K562 (cell line): Measurements from ENCODE around the gene CHAC1. TPM values are rescaled to one million over a fixed set of nuclear protein-coding genes. Genes with fewer than 3 reads are reported as not detected.
A peak's percentile ranks its signal among the peaks of the same experiment; 100 is the strongest.

Source experiments
- ATAC-seq: fragments of 200-7000 bp; cut with Tn5 transposase; 3 replicates; pipeline ENCODE4 v1.9.1; 2020; ENCODE audit warnings: moderate library complexity
- BruUV-seq: library from RNA; stranded (reverse); fragments of 400-500 nt; replicated peaks from 2 replicates; lab custom pipeline; 2021; lab: Mats Ljungman, UMichigan
- CTCF ChIA-PET: fragments of 300-600 bp; formaldehyde crosslinking; extraction: SDS; loops from one replicate; lab custom pipeline; 2021; ENCODE audit warnings: low intra/inter-chr PET ratio; lab: Yijun Ruan, JAX
- POLR2A ChIA-PET: fragments of 300-600, 350-650 bp; sonication (Branson Sonifier 250); formaldehyde crosslinking; extraction: SDS; loops from one replicate; lab custom pipeline; 2021; ENCODE audit warnings: antibody characterized with exemption, inconsistent platforms; lab: Yijun Ruan, JAX
- DNase-seq, 4 experiments: peaks; one replicate each; pipeline versions ENCODE4 v3.0.0 to v3.0.0-alpha.2; 2011 to 2018; ENCODE audit warnings: low spot score in 3 of 4, mixed read lengths in 3 of 4; ENCODE audit errors: extremely low read depth in 1 of 4
- FAIRE-seq: peaks from 2 replicates; lab custom pipeline; 2011; peaks lifted over from hg19 to GRCh38; lab: Jason Lieb, UNC
- H2AFZ ChIP-seq: 2 replicates; pipeline ENCODE4 v1.6.0; 2011; ENCODE audit warnings: low read depth, low read length, control low read depth, inconsistent platforms
- H3K27ac ChIP-seq: fragments of 200-600 bp; 3 replicates; pipeline ENCODE4 v1.8.0; 2011; ENCODE audit warnings: low read depth, mild to moderate bottlenecking, control low read depth, inconsistent platforms, low read length, moderate library complexity, mixed read lengths; ENCODE audit errors: extremely low read depth
- H3K27me3 ChIP-seq, 2 experiments: fragments of 300-600 bp in 1 of 2; 2 replicates in 1 of 2; 3 replicates in 1 of 2; pipeline versions ENCODE4 v1.6.0 to v1.8.0; 2011; ENCODE audit warnings: inconsistent platforms in 2 of 2, low read length in 2 of 2, mild to moderate bottlenecking in 1 of 2, mixed read lengths in 1 of 2, moderate library complexity in 1 of 2; ENCODE audit not compliant: control insufficient read depth in 2 of 2, insufficient read depth in 2 of 2
- H3K36me3 ChIP-seq: fragments of 300-600 bp; 3 replicates; pipeline ENCODE4 v1.8.0; 2011; ENCODE audit warnings: mild to moderate bottlenecking, low read length, inconsistent platforms; ENCODE audit not compliant: control insufficient read depth, insufficient read depth
- H3K4me1 ChIP-seq, 2 experiments: fragments of 200-600 bp in 1 of 2; replicated peaks in 1 of 2; 2 replicates in 1 of 2; 3 replicates in 1 of 2; pipeline versions ENCODE4 v1.5.1 to v1.8.0; 2011; ENCODE audit warnings: inconsistent platforms in 2 of 2, low read length in 2 of 2, mild to moderate bottlenecking in 1 of 2, mixed read lengths in 1 of 2, moderate library complexity in 1 of 2; ENCODE audit not compliant: control insufficient read depth in 2 of 2, insufficient read depth in 2 of 2
- H3K4me2 ChIP-seq: 2 replicates; pipeline ENCODE4 v1.6.1; 2011; ENCODE audit warnings: low read length, control low read depth, inconsistent platforms, mixed read lengths; ENCODE audit not compliant: insufficient read depth
- H3K4me3 ChIP-seq: fragments of 200-600 bp; sonication (generic), shearing (Covaris generic); 2 replicates; pipeline ENCODE4 v1.5.1; 2016; ENCODE audit warnings: control low read depth, inconsistent platforms
- H3K79me2 ChIP-seq: fragments of 200-600 bp; 3 replicates; pipeline ENCODE4 v1.8.0; 2011; ENCODE audit warnings: low read length, inconsistent platforms; ENCODE audit not compliant: control insufficient read depth, insufficient read depth
- H3K9ac ChIP-seq, 2 experiments: 2 replicates each; pipeline versions ENCODE4 v1.6.0 to v1.6.1; 2011; ENCODE audit warnings: low read depth in 2 of 2, low read length in 2 of 2, control low read depth in 1 of 2, inconsistent platforms in 1 of 2, mild to moderate bottlenecking in 1 of 2, mixed read lengths in 1 of 2; ENCODE audit not compliant: insufficient read depth in 1 of 2
- H3K9me1 ChIP-seq: one replicate; pipeline ENCODE4 v1.6.0; 2011; ENCODE audit warnings: inconsistent platforms, mild to moderate bottlenecking, low read length, moderate library complexity; ENCODE audit not compliant: control insufficient read depth, insufficient read depth
- H3K9me3 ChIP-seq: replicated peaks from 2 replicates; pipeline ENCODE4 v1.5.1; 2011; ENCODE audit warnings: low read depth, low read length, inconsistent platforms; ENCODE audit not compliant: control insufficient read depth, insufficient read depth
- H4K20me1 ChIP-seq: replicated peaks from 2 replicates; pipeline ENCODE4 v1.6.1; 2011; ENCODE audit warnings: low read length, inconsistent platforms, mixed read lengths; ENCODE audit not compliant: control insufficient read depth, insufficient read depth
- ASH1L ChIP-seq: fragments of 450-650 bp; IDR thresholded peaks from 2 replicates; pipeline ENCODE4 v1.6.1; 2018; ENCODE audit warnings: borderline replicate concordance, mild to moderate bottlenecking, low read depth; ENCODE audit not compliant: partially characterized antibody
- FIP1L1 ChIP-seq: fragments of 200-400 bp; formaldehyde crosslinking; IDR thresholded peaks from 2 replicates; pipeline ENCODE4 v1.6.1; 2018; ENCODE audit warnings: mild to moderate bottlenecking, low read depth, low read length; ENCODE audit not compliant: poor library complexity, severe bottlenecking
- NEUROD1 ChIP-seq: fragments of 150-350 bp; IDR thresholded peaks from 2 replicates; pipeline ENCODE4 v1.6.1; 2014; ENCODE audit warnings: borderline replicate concordance, low read length, low read depth; ENCODE audit not compliant: partially characterized antibody
- ZNF551 ChIP-seq: fragments of 250-450 bp; sonication (Bioruptor Pico); IDR thresholded peaks from 2 replicates; pipeline ENCODE4 v1.5.0; 2021; ENCODE audit warnings: mild to moderate bottlenecking, moderate library complexity
- WGBS: fragments of 100-300 bp; shearing (Covaris generic); methylation state at CpG from one replicate; pipeline ENCODE4 v1.1.6; 2016; ENCODE audit warnings: low coverage, mixed read lengths; ENCODE audit not compliant: insufficient coverage; ENCODE audit errors: missing lambda C conversion rate; 5-methylcytosine and 5-hydroxymethylcytosine counted together
- in situ Hi-C: fragments of 300-500 bp; cut with MboI; formaldehyde crosslinking; loops from 4 replicates; pipeline ENCODE4 v1.15.0; 2018; ENCODE audit warnings: inconsistent platforms, mixed read lengths
- intact Hi-C: fragments of 100-400 bp; cut with micrococcal nuclease; formaldehyde crosslinking; loops from 2 replicates; pipeline ENCODE4 v1.14.2; 2022
- polyA plus RNA-seq, 8 experiments: library from polyadenylated mRNA; depleted of rRNA in 4 of 8; stranded (reverse) in 5 of 8; unstranded in 3 of 8; fragments of >200 nt; fragmentation: Nextera tagmentation in 2 of 8; fragmentation: Illumina TruSeq in 1 of 8; extraction: Ambion mirVana in 2 of 8; extraction: Trizol in 1 of 8; gene quantifications; 2 replicates each; pipeline versions ENCODE4 v1.2.1 to v1.2.3, GENCODE V29; 2011 to 2014; ENCODE audit warnings: inconsistent platforms in 1 of 8, missing spikeins in 1 of 8
- total RNA-seq, 7 experiments: library from RNA; depleted of rRNA in 6 of 7; stranded (reverse); fragments of >200 nt in 6 of 7; fragmentation: Illumina TruSeq in 2 of 7; extraction: Trizol in 2 of 7; gene quantifications; 2 replicates each; pipeline versions ENCODE4 v1.2.1 to v1.2.3, GENCODE V29; 2011 to 2021; ENCODE audit warnings: low replicate concordance in 1 of 7
- TF ChIP-seq, protein P1 (sequence below): sonication (generic); formaldehyde crosslinking; IDR thresholded peaks from 2 replicates; pipeline ENCODE4 v1.9.0; 2022; ENCODE audit warnings: mild to moderate bottlenecking, missing genetic modification reagents
- TF ChIP-seq, protein P2 (sequence below): fragments of 450-650 bp; formaldehyde crosslinking; IDR thresholded peaks from 2 replicates; pipeline ENCODE4 v1.4.0; 2022; ENCODE audit warnings: missing genetic modification characterization
- TF ChIP-seq, protein P3 (sequence below): fragments of 450-650 bp; IDR thresholded peaks from 2 replicates; pipeline ENCODE4 v1.6.1; 2016; ENCODE audit warnings: mild to moderate bottlenecking, moderate library complexity

CHAC1 gene
- total and polyA plus RNA-seq, 9 of the 15 experiments (the other 6 are each of a cell fraction or from before 2014, with no cell fraction given): 0.47 to 39.0 (median 7.5) TPM

DNA sequence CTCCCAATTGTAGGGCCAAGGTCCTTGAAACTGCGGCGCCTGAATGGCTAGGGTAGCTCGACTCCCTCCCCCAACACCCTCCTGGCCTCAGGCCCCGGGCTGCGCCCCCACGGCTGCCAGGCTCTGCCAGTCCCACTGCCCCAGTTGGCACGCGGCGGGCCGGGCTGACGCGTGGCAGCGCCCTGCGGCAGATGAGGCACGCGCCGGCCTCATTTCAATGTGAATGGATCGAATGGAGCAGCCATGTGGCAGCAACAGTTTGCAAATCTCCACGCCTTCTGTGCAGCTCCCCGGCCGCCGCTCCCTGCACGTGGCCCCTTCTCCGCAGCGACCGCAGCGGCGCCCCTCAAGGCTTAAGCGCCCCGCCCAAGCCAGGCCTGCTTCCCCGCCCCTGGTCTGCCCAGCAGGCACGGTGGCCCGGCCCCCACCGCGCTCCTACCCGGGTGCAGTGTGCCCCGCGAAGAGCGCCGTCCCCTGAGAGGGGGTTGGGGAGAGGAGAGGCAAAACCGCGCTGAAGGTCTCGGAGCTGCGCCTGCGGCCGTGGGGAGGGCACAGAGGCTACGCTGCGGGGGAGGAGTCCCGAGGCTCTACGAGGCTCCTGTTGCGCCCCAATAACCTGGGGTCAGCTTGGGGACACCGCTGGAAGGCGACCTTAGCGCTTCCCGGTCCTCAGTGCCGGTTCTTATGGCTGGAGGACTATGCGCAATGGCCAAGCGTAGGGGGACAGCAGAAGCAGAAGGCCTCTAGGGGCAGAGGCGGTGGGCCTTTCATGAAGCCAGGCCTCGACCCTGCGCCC lies 27.2 kb upstream of the CHAC1 start:
- Histone ChIP-seq H3K27me3 (peaks cover 0 to 19% of the 10 kb centered on the region in 2 experiments; a peak in 2 of 5 replicates), H3K9me1 (no peaks in the 10 kb centered on the region), H3K4me3 (no peak overlapping the region), H4K20me1 (0 out of 2 replicates have a peak, but pooled peaks cover 4% of the 10 kb centered on the region), H3K4me1 (peaks cover 12 to 61% of the 10 kb centered on the region in 2 experiments), H3K27ac (no peak overlapping the region), H3K36me3 (no peaks in the 10 kb centered on the region), H3K9ac (peak overlapping the region in 1 of 2 experiments; percentile 84; a peak in 2 of 4 replicates), H2AFZ (peak overlapping the region; percentile 81; the same call in 1 of the 2 replicates), H3K4me2 (0 out of 2 replicates have a peak overlapping the region, but pooled peaks have one; percentile 8), H3K79me2 (no peaks in the 10 kb centered on the region), H3K9me3 (no peaks in the 10 kb centered on the region)
- FAIRE-seq (no peak), ATAC-seq (no peak), DNase-seq (peak in 3 of 4 experiments; percentile 28 to 58 (median 55))
- WGBS: 42% methylated on average over 42 of the region's 61 CpGs
- intact Hi-C loops: no loop called here
- in situ Hi-C loops: no loop called here
- no TSS peak for BruUV-seq
- POLR2A ChIA-PET: no interaction called here
- CTCF ChIA-PET: no interaction called here
- TF ChIP-seq FIP1L1 (no peak), NEUROD1 (no peak), ZNF551 (no peak), ASH1L (no peak)
- TF ChIP-seq, protein P1, sequence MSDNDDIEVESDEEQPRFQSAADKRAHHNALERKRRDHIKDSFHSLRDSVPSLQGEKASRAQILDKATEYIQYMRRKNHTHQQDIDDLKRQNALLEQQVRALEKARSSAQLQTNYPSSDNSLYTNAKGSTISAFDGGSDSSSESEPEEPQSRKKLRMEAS (CRISPR knock-in tag): peak; percentile 84
- TF ChIP-seq, protein P2, sequence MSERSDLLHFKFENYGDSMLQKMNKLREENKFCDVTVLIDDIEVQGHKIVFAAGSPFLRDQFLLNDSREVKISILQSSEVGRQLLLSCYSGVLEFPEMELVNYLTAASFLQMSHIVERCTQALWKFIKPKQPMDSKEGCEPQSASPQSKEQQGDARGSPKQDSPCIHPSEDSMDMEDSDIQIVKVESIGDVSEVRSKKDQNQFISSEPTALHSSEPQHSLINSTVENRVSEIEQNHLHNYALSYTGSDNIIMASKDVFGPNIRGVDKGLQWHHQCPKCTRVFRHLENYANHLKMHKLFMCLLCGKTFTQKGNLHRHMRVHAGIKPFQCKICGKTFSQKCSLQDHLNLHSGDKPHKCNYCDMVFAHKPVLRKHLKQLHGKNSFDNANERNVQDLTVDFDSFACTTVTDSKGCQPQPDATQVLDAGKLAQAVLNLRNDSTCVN: no peak
- TF ChIP-seq, protein P3, sequence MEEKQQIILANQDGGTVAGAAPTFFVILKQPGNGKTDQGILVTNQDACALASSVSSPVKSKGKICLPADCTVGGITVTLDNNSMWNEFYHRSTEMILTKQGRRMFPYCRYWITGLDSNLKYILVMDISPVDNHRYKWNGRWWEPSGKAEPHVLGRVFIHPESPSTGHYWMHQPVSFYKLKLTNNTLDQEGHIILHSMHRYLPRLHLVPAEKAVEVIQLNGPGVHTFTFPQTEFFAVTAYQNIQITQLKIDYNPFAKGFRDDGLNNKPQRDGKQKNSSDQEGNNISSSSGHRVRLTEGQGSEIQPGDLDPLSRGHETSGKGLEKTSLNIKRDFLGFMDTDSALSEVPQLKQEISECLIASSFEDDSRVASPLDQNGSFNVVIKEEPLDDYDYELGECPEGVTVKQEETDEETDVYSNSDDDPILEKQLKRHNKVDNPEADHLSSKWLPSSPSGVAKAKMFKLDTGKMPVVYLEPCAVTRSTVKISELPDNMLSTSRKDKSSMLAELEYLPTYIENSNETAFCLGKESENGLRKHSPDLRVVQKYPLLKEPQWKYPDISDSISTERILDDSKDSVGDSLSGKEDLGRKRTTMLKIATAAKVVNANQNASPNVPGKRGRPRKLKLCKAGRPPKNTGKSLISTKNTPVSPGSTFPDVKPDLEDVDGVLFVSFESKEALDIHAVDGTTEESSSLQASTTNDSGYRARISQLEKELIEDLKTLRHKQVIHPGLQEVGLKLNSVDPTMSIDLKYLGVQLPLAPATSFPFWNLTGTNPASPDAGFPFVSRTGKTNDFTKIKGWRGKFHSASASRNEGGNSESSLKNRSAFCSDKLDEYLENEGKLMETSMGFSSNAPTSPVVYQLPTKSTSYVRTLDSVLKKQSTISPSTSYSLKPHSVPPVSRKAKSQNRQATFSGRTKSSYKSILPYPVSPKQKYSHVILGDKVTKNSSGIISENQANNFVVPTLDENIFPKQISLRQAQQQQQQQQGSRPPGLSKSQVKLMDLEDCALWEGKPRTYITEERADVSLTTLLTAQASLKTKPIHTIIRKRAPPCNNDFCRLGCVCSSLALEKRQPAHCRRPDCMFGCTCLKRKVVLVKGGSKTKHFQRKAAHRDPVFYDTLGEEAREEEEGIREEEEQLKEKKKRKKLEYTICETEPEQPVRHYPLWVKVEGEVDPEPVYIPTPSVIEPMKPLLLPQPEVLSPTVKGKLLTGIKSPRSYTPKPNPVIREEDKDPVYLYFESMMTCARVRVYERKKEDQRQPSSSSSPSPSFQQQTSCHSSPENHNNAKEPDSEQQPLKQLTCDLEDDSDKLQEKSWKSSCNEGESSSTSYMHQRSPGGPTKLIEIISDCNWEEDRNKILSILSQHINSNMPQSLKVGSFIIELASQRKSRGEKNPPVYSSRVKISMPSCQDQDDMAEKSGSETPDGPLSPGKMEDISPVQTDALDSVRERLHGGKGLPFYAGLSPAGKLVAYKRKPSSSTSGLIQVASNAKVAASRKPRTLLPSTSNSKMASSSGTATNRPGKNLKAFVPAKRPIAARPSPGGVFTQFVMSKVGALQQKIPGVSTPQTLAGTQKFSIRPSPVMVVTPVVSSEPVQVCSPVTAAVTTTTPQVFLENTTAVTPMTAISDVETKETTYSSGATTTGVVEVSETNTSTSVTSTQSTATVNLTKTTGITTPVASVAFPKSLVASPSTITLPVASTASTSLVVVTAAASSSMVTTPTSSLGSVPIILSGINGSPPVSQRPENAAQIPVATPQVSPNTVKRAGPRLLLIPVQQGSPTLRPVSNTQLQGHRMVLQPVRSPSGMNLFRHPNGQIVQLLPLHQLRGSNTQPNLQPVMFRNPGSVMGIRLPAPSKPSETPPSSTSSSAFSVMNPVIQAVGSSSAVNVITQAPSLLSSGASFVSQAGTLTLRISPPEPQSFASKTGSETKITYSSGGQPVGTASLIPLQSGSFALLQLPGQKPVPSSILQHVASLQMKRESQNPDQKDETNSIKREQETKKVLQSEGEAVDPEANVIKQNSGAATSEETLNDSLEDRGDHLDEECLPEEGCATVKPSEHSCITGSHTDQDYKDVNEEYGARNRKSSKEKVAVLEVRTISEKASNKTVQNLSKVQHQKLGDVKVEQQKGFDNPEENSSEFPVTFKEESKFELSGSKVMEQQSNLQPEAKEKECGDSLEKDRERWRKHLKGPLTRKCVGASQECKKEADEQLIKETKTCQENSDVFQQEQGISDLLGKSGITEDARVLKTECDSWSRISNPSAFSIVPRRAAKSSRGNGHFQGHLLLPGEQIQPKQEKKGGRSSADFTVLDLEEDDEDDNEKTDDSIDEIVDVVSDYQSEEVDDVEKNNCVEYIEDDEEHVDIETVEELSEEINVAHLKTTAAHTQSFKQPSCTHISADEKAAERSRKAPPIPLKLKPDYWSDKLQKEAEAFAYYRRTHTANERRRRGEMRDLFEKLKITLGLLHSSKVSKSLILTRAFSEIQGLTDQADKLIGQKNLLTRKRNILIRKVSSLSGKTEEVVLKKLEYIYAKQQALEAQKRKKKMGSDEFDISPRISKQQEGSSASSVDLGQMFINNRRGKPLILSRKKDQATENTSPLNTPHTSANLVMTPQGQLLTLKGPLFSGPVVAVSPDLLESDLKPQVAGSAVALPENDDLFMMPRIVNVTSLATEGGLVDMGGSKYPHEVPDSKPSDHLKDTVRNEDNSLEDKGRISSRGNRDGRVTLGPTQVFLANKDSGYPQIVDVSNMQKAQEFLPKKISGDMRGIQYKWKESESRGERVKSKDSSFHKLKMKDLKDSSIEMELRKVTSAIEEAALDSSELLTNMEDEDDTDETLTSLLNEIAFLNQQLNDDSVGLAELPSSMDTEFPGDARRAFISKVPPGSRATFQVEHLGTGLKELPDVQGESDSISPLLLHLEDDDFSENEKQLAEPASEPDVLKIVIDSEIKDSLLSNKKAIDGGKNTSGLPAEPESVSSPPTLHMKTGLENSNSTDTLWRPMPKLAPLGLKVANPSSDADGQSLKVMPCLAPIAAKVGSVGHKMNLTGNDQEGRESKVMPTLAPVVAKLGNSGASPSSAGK: peak; percentile 47; the same call in 1 of the 2 replicates
